PC-9 (cell line): Measurements from ENCODE around the gene SLC9A9. TPM values are rescaled to one million over a fixed set of nuclear protein-coding genes. Genes with fewer than 3 reads are reported as not detected.

Source experiments
- BruUV-seq: library from RNA; stranded (reverse); fragments of 400-500 nt; replicated peaks from 2 replicates; lab custom pipeline; 2021; lab: Mats Ljungman, UMichigan
- CTCF ChIA-PET: fragments of 300-600 bp; sonication (Branson Sonifier 250); formaldehyde crosslinking; loops from one replicate; lab custom pipeline; 2022; ENCODE audit warnings: antibody characterized with exemption; lab: Charles Lee
- POLR2A ChIA-PET: fragments of 300-600 bp; sonication (Branson Sonifier 250); formaldehyde crosslinking; loops from one replicate; lab custom pipeline; 2022; ENCODE audit warnings: antibody characterized with exemption; ENCODE audit not compliant: unreplicated experiment; lab: Charles Lee
- DNase-seq, 2 experiments: peaks; one replicate each; pipeline versions ENCODE4 v3.0.0 to v3.0.0-alpha.2; 2015 to 2022; ENCODE audit warnings: mixed read lengths in 1 of 2
- H2AFZ ChIP-seq: fragments of 200-600 bp; sonication (generic); 2 replicates; pipeline ENCODE4 v1.8.1; 2017; ENCODE audit warnings: antibody characterized with exemption
- H3F3A ChIP-seq: fragments of 200-600 bp; sonication (generic); 2 replicates; pipeline ENCODE4 v1.8.1; 2017; ENCODE audit warnings: antibody characterized with exemption, mild to moderate bottlenecking, low read depth; ENCODE audit not compliant: insufficient read depth
- H3K27ac ChIP-seq: fragments of 200-600 bp; sonication (generic); 2 replicates; pipeline ENCODE4 v1.6.1; 2016; ENCODE audit warnings: mixed run types
- H3K27me3 ChIP-seq: fragments of 200-600 bp; sonication (generic); 2 replicates; pipeline ENCODE4 v1.6.1; 2016; ENCODE audit warnings: low read depth, mixed run types; ENCODE audit not compliant: insufficient read depth
- H3K36me3 ChIP-seq: fragments of 200-600 bp; sonication (generic); 2 replicates; pipeline ENCODE4 v1.6.1; 2016; ENCODE audit warnings: low read depth, mixed run types
- H3K4me1 ChIP-seq: fragments of 200-600 bp; sonication (generic); replicated peaks from 2 replicates; pipeline ENCODE4 v1.6.1; 2016; ENCODE audit warnings: mixed run types; ENCODE audit not compliant: insufficient read depth
- H3K4me2 ChIP-seq: fragments of 200-600 bp; sonication (generic); 2 replicates; pipeline ENCODE4 v1.6.1; 2017; ENCODE audit warnings: mixed run types
- H3K4me3 ChIP-seq: fragments of 200-600 bp; sonication (generic); 2 replicates; pipeline ENCODE4 v1.6.1; 2016; ENCODE audit warnings: mixed run types
- H3K79me2 ChIP-seq: fragments of 200-600 bp; sonication (generic); 2 replicates; pipeline ENCODE4 v1.6.1; 2017; ENCODE audit warnings: low read depth, mixed run types
- H3K9me2 ChIP-seq: fragments of 200-600 bp; sonication (generic); 2 replicates; pipeline ENCODE4 v1.8.1; 2017; ENCODE audit warnings: mild to moderate bottlenecking; ENCODE audit not compliant: insufficient read depth
- H3K9me3 ChIP-seq: fragments of 200-600 bp; sonication (generic); 2 replicates; pipeline ENCODE4 v1.8.1; 2016; ENCODE audit warnings: low read depth; ENCODE audit not compliant: insufficient read depth
- H4K20me1 ChIP-seq: fragments of 200-600 bp; sonication (generic); 2 replicates; pipeline ENCODE4 v1.8.1; 2017; ENCODE audit not compliant: insufficient read depth
- CTCF ChIP-seq: fragments of 200-600 bp; sonication (generic); conservative IDR thresholded peaks from 2 replicates; pipeline ENCODE4 v1.6.1; 2017; ENCODE audit warnings: mixed run types, antibody characterized with exemption, mild to moderate bottlenecking, moderate library complexity
- EZH2 ChIP-seq: fragments of 200-600 bp; sonication (generic); IDR thresholded peaks from 2 replicates; pipeline ENCODE4 v1.8.0; 2017; ENCODE audit warnings: antibody characterized with exemption, low read depth
- intact Hi-C: fragments of 100-400 bp; cut with micrococcal nuclease; formaldehyde crosslinking; loops from one replicate; pipeline ENCODE4 v1.10.0; 2022; ENCODE audit not compliant: unreplicated experiment
- total RNA-seq: library from RNA; stranded (reverse); gene quantifications from 2 replicates; pipeline ENCODE4 v1.2.3, GENCODE V29; 2021

Gene SLC9A9
- total RNA-seq, 1 experiment from 2014 or later, result 1.7 TPM

- H3K9me2 ChIP-seq, result no peaks in the 10 kb centered on the region; the same call in 1 of the 2 replicates
- no peaks in the 10 kb centered on the region for H4K20me1 ChIP-seq
- ChIA-PET CTCF (no interaction called here), POLR2A (no interaction called here)
- no peaks in the 10 kb centered on the region for H3K36me3 ChIP-seq
- intact Hi-C loops, result no loop called here
- H3K79me2 ChIP-seq, result no peaks in the 10 kb centered on the region
- H3K4me2 ChIP-seq, result no peak overlapping the region
- H3K27ac ChIP-seq, result no peak overlapping the region
- DNase-seq, result no peak
- H3K4me1 ChIP-seq, result no peaks in the 10 kb centered on the region
- no peak overlapping the region for H3K4me3 ChIP-seq
- BruUV-seq, result no TSS peak
- TF ChIP-seq CTCF (no peak), EZH2 (no peak)
- H3F3A ChIP-seq, result no peaks in the 10 kb centered on the region
- H3K9me3 ChIP-seq, result no peaks in the 10 kb centered on the region
- no peak overlapping the region for H2AFZ ChIP-seq
- no peaks in the 10 kb centered on the region for H3K27me3 ChIP-seq
These were observed 485.9 kb downstream of the SLC9A9 start for GRCh38 chr3:143362115-143362991.

- H3K4me1 ChIP-seq, result no peaks in the 10 kb centered on the region
- no peaks in the 10 kb centered on the region for H3F3A ChIP-seq
- H3K4me2 ChIP-seq, result no peak overlapping the region
- H3K9me3 ChIP-seq, result no peaks in the 10 kb centered on the region
- H4K20me1 ChIP-seq, result no peaks in the 10 kb centered on the region
- H2AFZ ChIP-seq, result no peak overlapping the region
- H3K36me3 ChIP-seq, result no peaks in the 10 kb centered on the region
- POLR2A ChIA-PET, result no interaction called here
- H3K4me3 ChIP-seq, result no peak overlapping the region
- no TSS peak for BruUV-seq
- no peak overlapping the region for H3K27ac ChIP-seq
- intact Hi-C loops, result no loop called here
- no peaks in the 10 kb centered on the region for H3K79me2 ChIP-seq
- H3K27me3 ChIP-seq, result no peaks in the 10 kb centered on the region
- DNase-seq, result no peak
- no peak for TF ChIP-seq EZH2
- TF ChIP-seq CTCF, result no peak
- no peaks in the 10 kb centered on the region; the same call in 1 of the 2 replicates for H3K9me2 ChIP-seq
- CTCF ChIA-PET, result no interaction called here
These were observed 486.7 kb downstream of the SLC9A9 start for GRCh38 chr3:143361589-143361988.

GRCh38 chr3:143360244-143360643 is 488.0 kb downstream of the SLC9A9 start:
- no peaks in the 10 kb centered on the region for H3F3A ChIP-seq
- TF ChIP-seq CTCF (no peak), EZH2 (no peak)
- ChIA-PET POLR2A (no interaction called here), CTCF (no interaction called here)
- intact Hi-C loops, result no loop called here
- no peak for DNase-seq
- H4K20me1 ChIP-seq, result no peaks in the 10 kb centered on the region
- H2AFZ ChIP-seq, result no peak overlapping the region
- H3K9me3 ChIP-seq, result no peaks in the 10 kb centered on the region
- no peak overlapping the region for H3K4me2 ChIP-seq
- no TSS peak for BruUV-seq
- no peaks in the 10 kb centered on the region for H3K79me2 ChIP-seq
- H3K4me3 ChIP-seq, result no peak overlapping the region
- H3K27me3 ChIP-seq, result no peaks in the 10 kb centered on the region
- no peak overlapping the region for H3K27ac ChIP-seq
- no peaks in the 10 kb centered on the region; the same call in 1 of the 2 replicates for H3K9me2 ChIP-seq
- H3K36me3 ChIP-seq, result no peaks in the 10 kb centered on the region
- H3K4me1 ChIP-seq, result no peaks in the 10 kb centered on the region
